Mucosa of descending colon (tissue), 3 donors: Measurements from ENCODE around the gene APEH. TPM values are rescaled to one million over a fixed set of nuclear protein-coding genes. Genes with fewer than 3 reads are reported as not detected.
A peak's percentile ranks its signal among the peaks of the same experiment; 100 is the strongest.

ENCODE experiments used
- ATAC-seq: fragments of 200-7000 bp; cut with Tn5 transposase; one replicate; pipeline ENCODE4 v1.9.1; 2020; ENCODE audit warnings: mild to moderate bottlenecking, moderate library complexity
- DNase-seq, 3 donors: peaks; one replicate each; pipeline ENCODE4 v3.0.0-alpha.2; 2020
- H3K36me3 ChIP-seq: fragments of 200-600 bp; one replicate; pipeline ENCODE4 v1.8.0; 2021; ENCODE audit warnings: low read depth, mild to moderate bottlenecking
- H3K4me1 ChIP-seq: fragments of 200-600 bp; one replicate; pipeline ENCODE4 v1.8.0; 2021; ENCODE audit warnings: low read depth, mild to moderate bottlenecking
- H3K4me3 ChIP-seq: fragments of 200-600 bp; one replicate; pipeline ENCODE4 v1.8.0; 2021; ENCODE audit warnings: mild to moderate bottlenecking
- H3K9me3 ChIP-seq: fragments of 200-600 bp; one replicate; pipeline ENCODE4 v1.8.0; 2021; ENCODE audit warnings: mild to moderate bottlenecking
- intact Hi-C, 2 donors: fragments of 100-400 bp; cut with DNase I in 1 of 2; cut with micrococcal nuclease in 1 of 2; formaldehyde crosslinking; loops; one replicate each; pipeline versions ENCODE4 v1.11.0 to v1.11.1; 2022; cut with DNase I, micrococcal nuclease
- total RNA-seq, 3 donors: library from RNA; stranded (reverse); fragmentation: NEBNext Ultra II Directional in 2 of 3; extraction: Animal tissue kit (Norgen Biotek cat#: 25700) in 2 of 3; gene quantifications; one replicate each; pipeline versions ENCODE4 v1.2.1 to v1.2.4, GENCODE V29; 2021 to 2023
- TF ChIP-seq, protein P1 (sequence below): fragments of 200-600 bp; IDR thresholded peaks from one replicate; pipeline ENCODE4 v1.8.0; 2022; ENCODE audit warnings: antibody characterized with exemption, mild to moderate bottlenecking
- donor health status: DM: no; HTN: no; CAD: no; lungs with moderate emphysema.
- donor health status: DM: no; HTN: no; CAD: no.
- donor health status: DM: no; HTN: yes; CAD: no.

Gene APEH
- total RNA-seq, 3 donors from 2014 or later = 110 to 176 (median 142) TPM

GRCh38 chr3:49652218-49652902 is 21.8 kb upstream of the APEH start:
- no peak overlapping the region for H3K4me3 ChIP-seq
- intact Hi-C loops = no loop called here
- H3K4me1 ChIP-seq = no peaks in the 10 kb centered on the region
- H3K9me3 ChIP-seq = no peaks in the 10 kb centered on the region
- peak in 1 of 3 donors; percentile 35 for DNase-seq
- TF ChIP-seq, protein P1, sequence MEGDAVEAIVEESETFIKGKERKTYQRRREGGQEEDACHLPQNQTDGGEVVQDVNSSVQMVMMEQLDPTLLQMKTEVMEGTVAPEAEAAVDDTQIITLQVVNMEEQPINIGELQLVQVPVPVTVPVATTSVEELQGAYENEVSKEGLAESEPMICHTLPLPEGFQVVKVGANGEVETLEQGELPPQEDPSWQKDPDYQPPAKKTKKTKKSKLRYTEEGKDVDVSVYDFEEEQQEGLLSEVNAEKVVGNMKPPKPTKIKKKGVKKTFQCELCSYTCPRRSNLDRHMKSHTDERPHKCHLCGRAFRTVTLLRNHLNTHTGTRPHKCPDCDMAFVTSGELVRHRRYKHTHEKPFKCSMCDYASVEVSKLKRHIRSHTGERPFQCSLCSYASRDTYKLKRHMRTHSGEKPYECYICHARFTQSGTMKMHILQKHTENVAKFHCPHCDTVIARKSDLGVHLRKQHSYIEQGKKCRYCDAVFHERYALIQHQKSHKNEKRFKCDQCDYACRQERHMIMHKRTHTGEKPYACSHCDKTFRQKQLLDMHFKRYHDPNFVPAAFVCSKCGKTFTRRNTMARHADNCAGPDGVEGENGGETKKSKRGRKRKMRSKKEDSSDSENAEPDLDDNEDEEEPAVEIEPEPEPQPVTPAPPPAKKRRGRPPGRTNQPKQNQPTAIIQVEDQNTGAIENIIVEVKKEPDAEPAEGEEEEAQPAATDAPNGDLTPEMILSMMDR = no peak
- ATAC-seq = no peak
- no peaks in the 10 kb centered on the region for H3K36me3 ChIP-seq

- ATAC-seq = no peak
- intact Hi-C loops = no loop called here
- no peak for DNase-seq
- H3K4me1 ChIP-seq = no peaks in the 10 kb centered on the region
- TF ChIP-seq, protein P1 = no peak
- no peaks in the 10 kb centered on the region for H3K9me3 ChIP-seq
- H3K4me3 ChIP-seq = no peak overlapping the region
- H3K36me3 ChIP-seq = no peaks in the 10 kb centered on the region
Observed at GRCh38 chr3:49652903-49653415, 21.2 kb upstream of the APEH start.

- DNase-seq (no peak), ATAC-seq (no peak)
- no peaks in the 10 kb centered on the region for H3K9me3 ChIP-seq
- no peaks in the 10 kb centered on the region for H3K4me1 ChIP-seq
- no peak overlapping the region for H3K4me3 ChIP-seq
- H3K36me3 ChIP-seq = no peaks in the 10 kb centered on the region
- intact Hi-C loops = no loop called here
- TF ChIP-seq, protein P1 = no peak
Observed at GRCh38 chr3:49653621-49654020, 20.5 kb upstream of the APEH start.

DNA sequence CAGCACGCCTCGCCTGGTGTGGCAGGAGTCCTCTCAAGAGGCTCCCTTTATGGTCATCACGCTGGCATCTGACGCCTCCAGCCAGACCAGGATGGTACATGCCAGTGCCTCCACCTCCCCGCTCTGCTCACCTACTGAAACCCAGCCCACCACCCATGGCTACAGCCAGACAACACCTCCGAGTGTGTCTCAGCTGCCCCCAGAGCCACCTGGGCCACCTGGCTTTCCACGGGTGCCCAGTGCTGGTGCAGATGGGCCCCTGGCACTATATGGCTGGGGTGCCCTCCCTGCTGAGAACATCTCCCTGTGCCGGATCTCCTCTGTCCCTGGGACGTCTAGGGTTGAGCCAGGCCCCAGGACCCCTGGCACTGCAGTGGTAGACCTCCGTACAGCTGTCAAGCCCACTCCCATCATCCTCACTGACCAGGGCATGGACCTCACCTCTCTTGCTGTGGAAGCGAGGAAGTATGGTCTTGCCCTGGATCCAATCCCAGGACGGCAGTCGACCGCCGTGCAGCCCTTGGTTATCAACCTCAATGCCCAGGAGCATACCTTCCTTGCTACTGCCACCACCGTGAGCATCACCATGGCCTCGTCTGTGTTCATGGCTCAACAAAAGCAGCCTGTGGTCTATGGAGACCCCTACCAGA is 19.9 kb upstream of the APEH start:
- TF ChIP-seq, protein P1 = no peak
- Histone ChIP-seq H3K36me3 (no peaks in the 10 kb centered on the region), H3K4me3 (no peak overlapping the region), H3K9me3 (no peaks in the 10 kb centered on the region), H3K4me1 (no peaks in the 10 kb centered on the region)
- intact Hi-C loops = no loop called here
- DNase-seq (no peak), ATAC-seq (no peak)

GRCh38 chr3:49654955-49655556 is 19.1 kb upstream of the APEH start:
- intact Hi-C loops = no loop called here
- peak; percentile 55 for ATAC-seq

More at GRCh38 chr3:49654955-49655556, 19.1 kb upstream of the APEH start:
- Histone ChIP-seq H3K9me3 (no peaks in the 10 kb centered on the region), H3K4me1 (no peaks in the 10 kb centered on the region), H3K36me3 (no peaks in the 10 kb centered on the region), H3K4me3 (no peak overlapping the region)
- DNase-seq = peak in 2 of 3 donors; percentile 35 to 47
- TF ChIP-seq, protein P1 = no peak
